Left ventricle myocardium inferior (tissue), 1 donor: Measurements from ENCODE around the gene SPOPL. TPM values are rescaled to one million over a fixed set of nuclear protein-coding genes. Genes with fewer than 3 reads are reported as not detected.

Experiments used
- DNase-seq: peaks from one replicate; pipeline ENCODE4 v3.0.0-alpha.2; 2020
- H3K27ac ChIP-seq: fragments of 200-600 bp; replicated peaks from 2 replicates; pipeline ENCODE4 v1.8.0; 2021
- H3K27me3 ChIP-seq: fragments of 200-600 bp; 2 replicates; pipeline ENCODE4 v1.8.0; 2021; ENCODE audit warnings: low read depth
- H3K36me3 ChIP-seq: fragments of 200-600 bp; 2 replicates; pipeline ENCODE4 v1.8.0; 2021
- H3K4me1 ChIP-seq: fragments of 200-600 bp; 2 replicates; pipeline ENCODE4 v1.8.0; 2021
- H3K4me3 ChIP-seq: fragments of 200-600 bp; 2 replicates; pipeline ENCODE4 v1.8.0; 2021; ENCODE audit warnings: mild to moderate bottlenecking, moderate library complexity
- H3K9me3 ChIP-seq: fragments of 200-600 bp; replicated peaks from 2 replicates; pipeline ENCODE4 v1.8.0; 2021
- CTCF ChIP-seq: fragments of 200-600 bp; IDR thresholded peaks from 2 replicates; pipeline ENCODE4 v1.8.0; 2021; ENCODE audit warnings: antibody characterized with exemption, mild to moderate bottlenecking, borderline replicate concordance
- intact Hi-C: fragments of 100-400 bp; cut with micrococcal nuclease; formaldehyde crosslinking; loops from one replicate; pipeline ENCODE4 v1.11.0; 2022
- total RNA-seq: library from RNA; stranded (reverse); fragmentation: NEBNext Ultra II Directional; extraction: Animal tissue kit (Norgen Biotek cat#: 25700); gene quantifications from one replicate; pipeline ENCODE4 v1.2.1, GENCODE V29; 2021
- donor health status: DM: no; HTN: yes; CAD: no; lungs with severe emphysema.

SPOPL gene
- total RNA-seq, 1 donor from 2014 or later, result 13.5 TPM

GRCh38 chr2:138490673-138491494 lies 10.7 kb upstream of the SPOPL start:
- no peaks in the 10 kb centered on the region for H3K36me3 ChIP-seq
- no peak for TF ChIP-seq CTCF
- H3K9me3 ChIP-seq, result no peaks in the 10 kb centered on the region
- H3K4me3 ChIP-seq, result no peak overlapping the region
- intact Hi-C loops, result no loop called here
- no peaks in the 10 kb centered on the region for H3K27me3 ChIP-seq
- peaks cover 3% of the 10 kb centered on the region for H3K4me1 ChIP-seq
- DNase-seq, result no peak
- H3K27ac ChIP-seq, result no peak overlapping the region

- TF ChIP-seq CTCF, result no peak
- no peak for DNase-seq
- H3K27me3 ChIP-seq, result no peaks in the 10 kb centered on the region
- intact Hi-C loops, result no loop called here
- peaks cover 3% of the 10 kb centered on the region for H3K4me1 ChIP-seq
- no peaks in the 10 kb centered on the region for H3K36me3 ChIP-seq
- no peak overlapping the region for H3K4me3 ChIP-seq
- no peak overlapping the region for H3K27ac ChIP-seq
- no peaks in the 10 kb centered on the region for H3K9me3 ChIP-seq
Measured at GRCh38 chr2:138491495-138491862, 10.1 kb upstream of the SPOPL start.

- H3K36me3 ChIP-seq, result no peaks in the 10 kb centered on the region
- no peaks in the 10 kb centered on the region for H3K27me3 ChIP-seq
- no peak overlapping the region for H3K27ac ChIP-seq
- H3K4me3 ChIP-seq, result no peak overlapping the region
- no peak for TF ChIP-seq CTCF
- DNase-seq, result no peak
- peaks cover 3% of the 10 kb centered on the region for H3K4me1 ChIP-seq
- intact Hi-C loops, result no loop called here
- H3K9me3 ChIP-seq, result no peaks in the 10 kb centered on the region
Measured at GRCh38 chr2:138492160-138492559, 9.4 kb upstream of the SPOPL start.

- no peaks in the 10 kb centered on the region for H3K36me3 ChIP-seq
- DNase-seq, result no peak
- H3K27me3 ChIP-seq, result no peaks in the 10 kb centered on the region
- no peaks in the 10 kb centered on the region for H3K9me3 ChIP-seq
- no peak overlapping the region for H3K4me3 ChIP-seq
- intact Hi-C loops, result no loop called here
- peaks cover 3% of the 10 kb centered on the region for H3K4me1 ChIP-seq
- no peak overlapping the region for H3K27ac ChIP-seq
- no peak for TF ChIP-seq CTCF
Measured at GRCh38 chr2:138493334-138493733, 8.2 kb upstream of the SPOPL start.

- Histone ChIP-seq H3K4me1 (peaks cover 3% of the 10 kb centered on the region), H3K27me3 (no peaks in the 10 kb centered on the region), H3K4me3 (no peak overlapping the region), H3K27ac (no peak overlapping the region), H3K9me3 (no peaks in the 10 kb centered on the region), H3K36me3 (no peaks in the 10 kb centered on the region)
- intact Hi-C loops, result no loop called here
- TF ChIP-seq CTCF, result no peak
- no peak for DNase-seq
Measured at GRCh38 chr2:138494265-138494966, 7.2 kb upstream of the SPOPL start.
